ENCODE data around the gene OPCML. TPM values are rescaled to one million over a fixed set of nuclear protein-coding genes. Genes with fewer than 3 reads are reported as not detected.
A peak's percentile ranks its signal among the peaks of the same experiment; 100 is the strongest.

Gene OPCML
- total RNA-seq, 1 donor from 2014 or later, result 1.2 TPM

DNA sequence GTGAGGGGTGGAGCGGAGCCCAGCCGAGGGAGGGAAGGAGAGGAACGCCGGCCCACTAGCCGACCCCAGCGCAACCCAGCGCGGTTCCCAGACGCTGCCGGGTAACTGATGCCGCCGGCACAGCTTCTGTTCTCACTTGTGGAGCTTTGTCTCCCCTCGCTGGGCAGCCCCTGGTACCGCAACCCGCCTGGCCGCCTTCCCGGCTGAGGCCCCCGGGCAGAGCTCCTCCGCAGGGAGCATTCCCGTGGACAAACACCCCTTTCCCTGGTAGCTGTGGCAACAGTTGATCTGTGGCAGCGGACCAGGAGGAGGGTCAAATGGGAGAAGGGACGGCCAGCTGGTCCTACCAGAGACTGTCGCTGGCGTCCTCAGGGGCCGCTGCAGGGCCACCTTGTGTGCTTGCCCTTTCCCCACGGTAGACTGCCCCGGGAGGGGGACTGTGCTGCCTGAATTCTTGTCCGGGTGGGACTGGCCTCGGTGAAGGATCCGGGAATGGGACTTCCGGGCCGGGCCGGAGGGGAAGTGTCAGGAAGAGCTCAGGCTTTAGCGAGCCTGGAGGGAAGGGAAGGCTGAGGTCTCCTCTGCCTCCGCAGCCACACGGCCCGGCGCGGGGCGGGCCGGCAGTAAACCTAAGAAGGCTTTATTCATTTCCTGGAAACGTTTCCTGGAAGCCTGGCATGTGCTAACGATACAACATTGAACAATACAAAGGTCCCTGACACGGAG is 468.0 kb downstream of the OPCML start:
- Mint-ChIP-seq H3K36me3 (ENCODE audit: low read depth) (no peaks in the 10 kb centered on the region), H3K4me3 (peak overlapping the region; percentile 84), H3K27me3 (ENCODE audit: low read depth) (peaks cover 19% of the 10 kb centered on the region), H3K9me3 (no peaks in the 10 kb centered on the region), H3K4me1 (peaks cover 13% of the 10 kb centered on the region), H3K27ac (ENCODE audit: unreplicated experiment) (peak overlapping the region; percentile 22)
- TF ChIP-seq, protein P1, sequence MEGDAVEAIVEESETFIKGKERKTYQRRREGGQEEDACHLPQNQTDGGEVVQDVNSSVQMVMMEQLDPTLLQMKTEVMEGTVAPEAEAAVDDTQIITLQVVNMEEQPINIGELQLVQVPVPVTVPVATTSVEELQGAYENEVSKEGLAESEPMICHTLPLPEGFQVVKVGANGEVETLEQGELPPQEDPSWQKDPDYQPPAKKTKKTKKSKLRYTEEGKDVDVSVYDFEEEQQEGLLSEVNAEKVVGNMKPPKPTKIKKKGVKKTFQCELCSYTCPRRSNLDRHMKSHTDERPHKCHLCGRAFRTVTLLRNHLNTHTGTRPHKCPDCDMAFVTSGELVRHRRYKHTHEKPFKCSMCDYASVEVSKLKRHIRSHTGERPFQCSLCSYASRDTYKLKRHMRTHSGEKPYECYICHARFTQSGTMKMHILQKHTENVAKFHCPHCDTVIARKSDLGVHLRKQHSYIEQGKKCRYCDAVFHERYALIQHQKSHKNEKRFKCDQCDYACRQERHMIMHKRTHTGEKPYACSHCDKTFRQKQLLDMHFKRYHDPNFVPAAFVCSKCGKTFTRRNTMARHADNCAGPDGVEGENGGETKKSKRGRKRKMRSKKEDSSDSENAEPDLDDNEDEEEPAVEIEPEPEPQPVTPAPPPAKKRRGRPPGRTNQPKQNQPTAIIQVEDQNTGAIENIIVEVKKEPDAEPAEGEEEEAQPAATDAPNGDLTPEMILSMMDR (conservative IDR thresholded peaks at IDR 0.05), result peak; percentile 93
- peak; percentile 83 for DNase-seq (ENCODE audit: low read depth, low spot score)

DNA sequence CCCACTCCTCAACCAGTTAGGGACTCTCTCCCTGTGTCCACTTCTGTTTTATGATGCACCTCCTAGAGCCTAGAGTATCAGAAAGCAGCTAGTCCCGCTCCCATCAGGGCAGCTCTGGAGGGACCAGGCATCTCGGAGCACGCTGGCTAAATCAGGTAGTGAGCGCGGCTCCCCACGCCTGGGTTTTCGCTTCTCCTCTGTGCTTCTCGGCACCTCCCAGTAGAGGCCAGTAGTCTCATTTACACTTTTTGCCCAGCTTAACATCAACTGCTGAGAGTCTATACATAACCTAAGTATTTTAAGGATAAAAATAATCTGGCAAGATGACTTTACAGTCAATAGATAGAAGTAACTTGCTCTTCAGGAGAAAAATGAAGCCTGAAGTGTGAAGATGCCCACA is 473.8 kb downstream of the OPCML start:
- TF ChIP-seq, protein P1 (conservative IDR thresholded peaks at IDR 0.05), result no peak
- Mint-ChIP-seq H3K4me1 (no peaks in the 10 kb centered on the region), H3K36me3 (ENCODE audit: low read depth) (no peaks in the 10 kb centered on the region), H3K9me3 (no peaks in the 10 kb centered on the region), H3K27ac (ENCODE audit: unreplicated experiment) (no peak overlapping the region), H3K27me3 (ENCODE audit: low read depth) (peaks cover 21% of the 10 kb centered on the region), H3K4me3 (no peak overlapping the region)
- no peak for DNase-seq (ENCODE audit: low read depth, low spot score)

DNA sequence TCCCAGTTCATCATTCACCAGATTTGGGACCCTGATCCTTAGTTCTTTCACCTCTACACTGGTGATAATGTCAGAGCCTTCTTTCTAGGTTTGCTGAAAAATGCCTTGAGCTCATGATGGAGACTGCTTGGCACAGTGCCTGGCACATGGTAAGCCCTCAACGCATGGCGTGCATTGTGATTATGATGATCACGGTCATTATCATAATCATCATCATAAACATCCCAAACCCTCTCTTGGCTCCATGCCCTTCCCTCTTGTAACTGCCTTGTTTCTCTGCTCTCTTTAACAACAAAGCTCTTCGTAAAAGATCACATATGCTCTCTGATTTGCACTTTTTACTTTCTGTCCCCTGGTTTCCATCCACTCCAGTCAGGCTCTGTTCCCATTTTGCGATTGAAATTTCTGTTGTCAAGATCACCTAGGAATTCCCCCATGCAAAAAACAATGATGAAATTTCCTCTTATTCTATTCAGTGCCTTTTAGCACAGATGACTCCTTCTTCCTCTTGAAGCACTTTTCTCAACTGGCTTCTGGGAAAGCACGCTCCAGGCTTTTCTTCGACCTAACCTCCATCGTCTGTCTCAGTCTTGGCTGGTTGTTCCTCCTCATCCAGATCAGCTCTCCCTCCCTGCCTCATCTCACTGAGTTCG is 479.1 kb downstream of the OPCML start:
- Mint-ChIP-seq H3K4me3 (no peak overlapping the region), H3K4me1 (no peaks in the 10 kb centered on the region), H3K27ac (ENCODE audit: unreplicated experiment) (no peak overlapping the region), H3K27me3 (ENCODE audit: low read depth) (peaks cover 13% of the 10 kb centered on the region), H3K9me3 (no peaks in the 10 kb centered on the region), H3K36me3 (ENCODE audit: low read depth) (no peaks in the 10 kb centered on the region)
- TF ChIP-seq, protein P1 (conservative IDR thresholded peaks at IDR 0.05), result no peak
- DNase-seq (ENCODE audit: low read depth, low spot score), result no peak

DNA sequence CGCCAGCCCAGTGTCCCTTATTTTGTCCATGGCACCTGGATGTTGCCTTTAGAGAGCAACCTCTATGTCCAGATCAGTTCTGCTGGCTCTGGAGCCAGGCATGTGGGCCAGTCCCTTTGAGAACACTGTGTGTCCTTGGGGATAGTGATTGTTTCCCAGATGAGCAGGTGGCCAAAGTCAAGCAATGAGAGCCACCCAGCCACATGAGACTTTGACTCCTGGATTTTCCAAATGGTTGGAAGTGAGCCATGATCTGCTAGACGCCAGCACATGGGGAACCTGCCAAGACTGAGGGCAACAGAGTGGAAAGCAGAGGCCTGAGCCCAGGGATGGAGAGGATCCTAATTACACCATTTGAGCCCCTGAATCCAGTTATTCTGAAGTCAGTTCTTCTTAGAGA is 479.8 kb downstream of the OPCML start:
- TF ChIP-seq, protein P1 (conservative IDR thresholded peaks at IDR 0.05), result no peak
- DNase-seq (ENCODE audit: low read depth, low spot score), result no peak
- Mint-ChIP-seq H3K36me3 (ENCODE audit: low read depth) (no peaks in the 10 kb centered on the region), H3K4me3 (no peak overlapping the region), H3K27ac (ENCODE audit: unreplicated experiment) (no peak overlapping the region), H3K9me3 (no peaks in the 10 kb centered on the region), H3K27me3 (ENCODE audit: low read depth) (peaks cover 13% of the 10 kb centered on the region), H3K4me1 (peaks cover under 1% of the 10 kb centered on the region)

DNA sequence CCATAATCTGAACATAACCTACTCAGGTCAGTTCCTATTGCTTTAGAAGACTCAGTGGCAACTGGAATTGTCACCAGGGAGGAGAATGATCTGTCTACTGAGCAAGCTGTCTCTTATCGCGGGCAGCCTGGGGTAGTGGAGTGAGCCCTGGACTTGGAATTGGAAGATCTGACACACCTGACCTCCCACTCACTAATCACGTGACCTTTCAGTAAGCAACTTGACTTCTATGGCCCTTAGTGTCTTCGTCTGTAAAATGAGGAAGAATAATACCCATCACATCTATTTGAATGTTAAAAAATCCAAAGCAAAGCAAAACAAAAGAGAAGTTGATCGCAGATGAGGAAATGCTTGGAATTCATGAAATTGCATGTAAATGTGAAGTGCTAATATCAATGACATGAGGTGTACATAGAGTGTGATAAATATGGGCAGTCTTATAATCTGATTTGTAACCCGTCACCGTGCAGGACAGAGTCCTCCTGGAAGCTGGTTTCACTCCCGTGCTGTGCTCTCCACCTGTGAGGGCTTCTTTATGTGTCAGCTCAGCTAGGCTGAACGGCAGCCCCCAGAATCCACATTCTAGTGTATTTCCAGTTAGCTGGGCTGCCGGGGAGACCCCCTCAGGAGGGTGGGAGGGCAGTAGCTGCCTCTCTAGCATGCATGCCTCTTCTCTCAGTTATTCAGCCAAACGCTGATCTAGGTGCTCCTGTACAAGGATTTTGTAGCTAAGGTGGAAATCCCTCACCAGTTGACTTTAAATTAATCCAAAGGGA is 482.9 kb downstream of the OPCML start:
- H3K4me3 Mint-ChIP-seq, result no peak overlapping the region
- no peak for DNase-seq (ENCODE audit: low read depth, low spot score)
- peaks cover 15% of the 10 kb centered on the region for H3K27me3 Mint-ChIP-seq (ENCODE audit: low read depth)
- no peak overlapping the region for H3K27ac Mint-ChIP-seq (ENCODE audit: unreplicated experiment)
- TF ChIP-seq, protein P1 (conservative IDR thresholded peaks at IDR 0.05), result no peak
- no peaks in the 10 kb centered on the region for H3K36me3 Mint-ChIP-seq (ENCODE audit: low read depth)
- no peaks in the 10 kb centered on the region for H3K9me3 Mint-ChIP-seq
- H3K4me1 Mint-ChIP-seq, result peaks cover 8% of the 10 kb centered on the region

Measured in neural crest cell (in vitro differentiated cells).